Measurements from ENCODE around the gene EPAS1. TPM values are rescaled to one million over a fixed set of nuclear protein-coding genes. Genes with fewer than 3 reads are reported as not detected.
A peak's percentile ranks its signal among the peaks of the same experiment; 100 is the strongest.

The EPAS1 gene
- total RNA-seq, 1 donor = 132 TPM

GRCh38 chr2:46257476-46257875 lies 39.7 kb upstream of the EPAS1 start:
- no peak for TF ChIP-seq CTCF (IDR thresholded peaks at IDR 0.05; ENCODE audit: insufficient read depth, low read depth, low read length)
- no peak overlapping the region for H3K4me3 ChIP-seq (ENCODE audit: low read depth, low read length)
- peak; percentile 77 for DNase-seq (ENCODE audit: low read depth)

DNA sequence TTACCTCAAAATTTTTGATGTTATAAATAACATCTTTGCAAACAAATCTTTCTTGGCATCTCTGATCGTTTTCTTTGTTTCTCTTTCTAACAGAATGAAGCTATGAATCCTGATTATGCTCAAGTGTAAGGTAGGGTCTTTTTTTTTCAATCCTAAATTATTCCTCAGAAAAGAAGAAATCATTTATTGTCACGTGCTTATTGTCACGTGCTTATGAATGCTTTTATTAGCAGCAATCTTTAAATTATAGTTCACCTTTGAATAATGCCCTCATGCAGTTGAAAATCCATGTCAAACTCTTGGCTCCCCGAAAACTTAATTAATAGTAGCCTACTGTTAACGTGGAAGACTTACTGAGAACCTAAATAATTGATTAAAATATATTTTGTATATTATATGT lies 39.2 kb upstream of the EPAS1 start:
- no peak for TF ChIP-seq CTCF (IDR thresholded peaks at IDR 0.05; ENCODE audit: insufficient read depth, low read depth, low read length)
- DNase-seq (ENCODE audit: low read depth) = no peak
- H3K4me3 ChIP-seq (ENCODE audit: low read depth, low read length) = no peak overlapping the region

DNA sequence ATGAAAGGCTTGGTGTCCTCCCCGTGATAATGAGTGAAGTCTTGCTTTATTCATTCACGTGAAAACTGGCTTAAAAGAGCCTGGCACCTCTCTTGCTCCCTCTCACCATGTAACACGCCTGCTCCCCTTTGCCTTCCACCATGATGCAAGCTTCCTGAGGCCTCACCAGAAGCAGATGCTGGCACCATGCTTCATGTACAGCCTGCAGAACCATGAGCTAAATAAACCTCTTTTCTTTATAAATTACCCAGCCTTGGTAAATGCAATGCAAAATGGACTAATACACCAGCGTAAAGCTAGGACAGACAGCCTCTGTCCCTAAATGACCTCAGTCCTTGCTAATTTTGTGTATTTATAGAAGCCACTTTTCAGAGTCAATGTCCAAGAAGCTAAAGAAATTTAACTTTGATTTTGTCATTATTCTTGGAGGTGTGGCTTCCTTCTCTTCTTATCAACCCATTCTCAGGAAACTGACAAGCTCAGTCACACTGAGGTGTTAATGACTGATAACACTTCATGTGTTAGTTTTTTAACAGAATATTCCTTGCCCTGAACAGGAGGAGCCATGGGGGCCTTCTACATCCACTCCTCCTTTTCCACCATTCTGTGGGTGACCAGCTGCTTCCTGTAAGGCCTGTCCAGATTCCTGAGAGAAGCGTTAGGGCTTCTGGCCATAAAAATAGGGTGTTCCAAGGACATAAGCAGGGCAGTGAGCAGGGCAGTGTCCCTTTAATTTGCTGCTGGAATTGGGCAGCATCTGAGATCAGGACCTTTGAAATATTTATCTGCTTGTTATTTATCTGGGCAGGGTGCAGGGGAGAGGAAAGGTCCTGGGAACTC lies 38.0 kb upstream of the EPAS1 start:
- TF ChIP-seq CTCF (IDR thresholded peaks at IDR 0.05; ENCODE audit: insufficient read depth, low read depth, low read length) = no peak
- H3K4me3 ChIP-seq (ENCODE audit: low read depth, low read length) = no peak overlapping the region
- DNase-seq (ENCODE audit: low read depth) = peak; percentile 39

DNA sequence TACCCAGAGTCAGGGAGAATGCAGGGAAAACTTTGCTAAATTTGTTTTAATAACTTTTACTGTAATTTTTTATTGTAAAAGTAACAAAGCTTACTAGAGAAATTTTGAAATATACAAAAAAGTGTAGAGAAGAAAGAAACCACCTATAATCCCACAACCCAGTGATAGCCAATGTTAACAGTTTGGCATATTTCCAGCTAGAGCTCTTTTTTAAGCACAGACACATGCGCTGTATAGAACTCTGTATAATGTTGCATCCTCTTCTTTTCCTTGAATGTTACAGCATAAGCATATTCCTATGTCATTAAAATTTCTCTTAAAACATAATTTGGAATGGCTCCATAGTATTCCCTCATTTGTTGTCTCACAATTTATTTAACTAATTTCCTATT lies 37.4 kb upstream of the EPAS1 start:
- no peak for TF ChIP-seq CTCF (IDR thresholded peaks at IDR 0.05; ENCODE audit: insufficient read depth, low read depth, low read length)
- no peak overlapping the region for H3K4me3 ChIP-seq (ENCODE audit: low read depth, low read length)
- DNase-seq (ENCODE audit: low read depth) = no peak

- DNase-seq (ENCODE audit: low read depth) = peak; percentile 43
- no peak for TF ChIP-seq CTCF (IDR thresholded peaks at IDR 0.05; ENCODE audit: insufficient read depth, low read depth, low read length)
- no peak overlapping the region for H3K4me3 ChIP-seq (ENCODE audit: low read depth, low read length)
Measured at GRCh38 chr2:46260305-46260704, 36.9 kb upstream of the EPAS1 start.

- no peak for DNase-seq (ENCODE audit: low read depth)
- no peak overlapping the region for H3K4me3 ChIP-seq (ENCODE audit: low read depth, low read length)
- TF ChIP-seq CTCF (IDR thresholded peaks at IDR 0.05; ENCODE audit: insufficient read depth, low read depth, low read length) = no peak
Measured at GRCh38 chr2:46262248-46262938, 34.8 kb upstream of the EPAS1 start.

Measured in fibroblast of villous mesenchyme (primary cell).